H9 (cell line): Measurements from ENCODE around the gene KLF17. TPM values are rescaled to one million over a fixed set of nuclear protein-coding genes. Genes with fewer than 3 reads are reported as not detected.
A peak's percentile ranks its signal among the peaks of the same experiment; 100 is the strongest.

Experiments
- DNase-seq: peaks from one replicate; pipeline ENCODE4 v3.0.0-alpha.2; 2017
- H2AFZ ChIP-seq: one replicate; pipeline ENCODE4 v1.6.1; 2013; ENCODE audit warnings: mild to moderate bottlenecking, low read length, control low read depth, moderate library complexity
- H2AK5ac ChIP-seq: 2 replicates; pipeline ENCODE4 v1.6.1; 2013; ENCODE audit warnings: low read length, control low read depth, mixed read lengths; ENCODE audit not compliant: insufficient read length
- H2BK120ac ChIP-seq: one replicate; pipeline ENCODE4 v1.6.1; 2013; ENCODE audit warnings: low read depth, mild to moderate bottlenecking, low read length, control low read depth, inconsistent platforms; ENCODE audit not compliant: poor library complexity, severe bottlenecking
- H2BK12ac ChIP-seq: 2 replicates; pipeline ENCODE4 v1.6.1; 2013; ENCODE audit warnings: low read length, control low read depth, mixed read lengths, low read depth; ENCODE audit not compliant: insufficient read length
- H2BK15ac ChIP-seq: 2 replicates; pipeline ENCODE4 v1.6.1; 2013; ENCODE audit warnings: low read depth, low read length, control low read depth
- H2BK20ac ChIP-seq: one replicate; pipeline ENCODE4 v1.6.1; 2013; ENCODE audit warnings: low read depth, mild to moderate bottlenecking, low read length, control low read depth, inconsistent platforms; ENCODE audit not compliant: poor library complexity, severe bottlenecking
- H2BK5ac ChIP-seq: 2 replicates; pipeline ENCODE4 v1.6.1; 2013; ENCODE audit warnings: low read length, control low read depth, mixed read lengths; ENCODE audit not compliant: insufficient read length
- H3K14ac ChIP-seq: 2 replicates; pipeline ENCODE4 v1.6.1; 2013; ENCODE audit warnings: low read length, control low read depth; ENCODE audit not compliant: insufficient read depth
- H3K18ac ChIP-seq: 2 replicates; pipeline ENCODE4 v1.6.1; 2013; ENCODE audit warnings: low read depth, mild to moderate bottlenecking, mixed read lengths, low read length, control low read depth; ENCODE audit not compliant: insufficient read length
- H3K23ac ChIP-seq: 2 replicates; pipeline ENCODE4 v1.6.1; 2013; ENCODE audit warnings: low read length, control low read depth, mixed read lengths, low read depth; ENCODE audit not compliant: insufficient read length
- H3K23me2 ChIP-seq: 2 replicates; pipeline ENCODE4 v1.6.1; 2013; ENCODE audit warnings: low read depth, mild to moderate bottlenecking, mixed read lengths, low read length, control low read depth; ENCODE audit not compliant: insufficient read length, poor library complexity, severe bottlenecking
- H3K27ac ChIP-seq: 2 replicates; pipeline ENCODE4 v1.5.1; 2013; ENCODE audit warnings: low read length, control low read depth, mixed read lengths, low read depth; ENCODE audit not compliant: insufficient read length
- H3K27me3 ChIP-seq: 2 replicates; pipeline ENCODE4 v1.6.1; 2013; ENCODE audit warnings: low read length, control low read depth, inconsistent platforms; ENCODE audit not compliant: insufficient read depth
- H3K4ac ChIP-seq: 2 replicates; pipeline ENCODE4 v1.6.1; 2013; ENCODE audit warnings: low read depth, mild to moderate bottlenecking, control low read depth, inconsistent platforms, low read length, moderate library complexity
- H3K4me1 ChIP-seq: 2 replicates; pipeline ENCODE4 v1.6.1; 2013; ENCODE audit warnings: low read length, control low read depth, inconsistent platforms; ENCODE audit not compliant: insufficient read depth
- H3K4me2 ChIP-seq: 2 replicates; pipeline ENCODE4 v1.6.1; 2013; ENCODE audit warnings: low read length, control low read depth, mixed read lengths; ENCODE audit not compliant: insufficient read length, insufficient read depth
- H3K56ac ChIP-seq: 2 replicates; pipeline ENCODE4 v1.6.1; 2013; ENCODE audit warnings: low read depth, mild to moderate bottlenecking, mixed read lengths, low read length, control low read depth; ENCODE audit not compliant: insufficient read length
- H3K79me1 ChIP-seq: 2 replicates; pipeline ENCODE4 v1.6.1; 2013; ENCODE audit warnings: low read depth, mild to moderate bottlenecking, moderate library complexity, low read length, control low read depth, inconsistent platforms; ENCODE audit not compliant: insufficient read depth, poor library complexity, severe bottlenecking
- H3K79me2 ChIP-seq: 2 replicates; pipeline ENCODE4 v1.6.1; 2013; ENCODE audit warnings: low read length, control low read depth, inconsistent platforms; ENCODE audit not compliant: insufficient read depth
- H3K9ac ChIP-seq: 2 replicates; pipeline ENCODE4 v1.6.1; 2013; ENCODE audit warnings: low read length, control low read depth, mixed read lengths; ENCODE audit not compliant: insufficient read length; ENCODE audit errors: extremely low read depth
- H3K9me3 ChIP-seq: one replicate; pipeline ENCODE4 v1.6.1; 2013; ENCODE audit warnings: low read depth, low read length, inconsistent platforms; ENCODE audit not compliant: control insufficient read depth
- H3T11ph ChIP-seq: one replicate; pipeline ENCODE4 v1.6.1; 2013; ENCODE audit warnings: mild to moderate bottlenecking, low read length, control low read depth, inconsistent platforms
- H4K20me1 ChIP-seq: one replicate; pipeline ENCODE4 v1.6.1; 2013; ENCODE audit not compliant: control insufficient read depth, insufficient read length, insufficient read depth
- H4K5ac ChIP-seq: 2 replicates; pipeline ENCODE4 v1.6.1; 2013; ENCODE audit warnings: low read depth, mild to moderate bottlenecking, mixed read lengths, low read length, control low read depth; ENCODE audit not compliant: insufficient read length
- H4K8ac ChIP-seq: replicated peaks from 2 replicates; pipeline ENCODE4 v1.6.1; 2013; ENCODE audit warnings: low read length, control low read depth, mixed read lengths, low read depth; ENCODE audit not compliant: insufficient read length
- H4K91ac ChIP-seq: 2 replicates; pipeline ENCODE4 v1.6.1; 2013; ENCODE audit warnings: low read depth, mild to moderate bottlenecking, moderate library complexity, mixed read lengths, low read length, control low read depth; ENCODE audit not compliant: insufficient read length
- H3K27ac Mint-ChIP-seq, 3 experiments: 2 replicates in 2 of 3; 3 replicates in 1 of 3; pipeline ENCODE4 v1.8.0; 2020 to 2021; ENCODE audit warnings: mixed read lengths in 3 of 3, mild to moderate bottlenecking in 1 of 3, moderate library complexity in 1 of 3
- H3K27me3 Mint-ChIP-seq: 2 replicates; pipeline ENCODE4 v1.8.0; 2021; ENCODE audit warnings: low read depth, mild to moderate bottlenecking, moderate library complexity, mixed read lengths
- H3K36me3 Mint-ChIP-seq, 3 experiments: 2 replicates in 2 of 3; 3 replicates in 1 of 3; pipeline ENCODE4 v1.8.0; 2020 to 2021; ENCODE audit warnings: low read depth in 3 of 3, mixed read lengths in 3 of 3; ENCODE audit not compliant: insufficient read depth in 1 of 3
- H3K4me1 Mint-ChIP-seq, 2 experiments: 2 replicates each; pipeline ENCODE4 v1.8.0; 2020; ENCODE audit warnings: mixed read lengths in 2 of 2
- H3K4me3 Mint-ChIP-seq, 2 experiments: 2 replicates in 1 of 2; 3 replicates in 1 of 2; pipeline ENCODE4 v1.8.0; 2020 to 2021; ENCODE audit warnings: mild to moderate bottlenecking in 2 of 2, mixed read lengths in 2 of 2, moderate library complexity in 1 of 2
- H3K9me3 Mint-ChIP-seq, 2 experiments: 2 replicates in 1 of 2; 3 replicates in 1 of 2; pipeline ENCODE4 v1.8.0; 2020; ENCODE audit warnings: mild to moderate bottlenecking in 2 of 2, mixed read lengths in 2 of 2, moderate library complexity in 1 of 2
- WGBS: extraction: QIAGEN DNeasy Blood & Tissue Kit; methylation state at CpG from one replicate; pipeline ENCODE4 v1.1.7; 2013; ENCODE audit warnings: missing lambda C conversion rate, low lambda C conversion rate, mixed read lengths; ENCODE audit not compliant: insufficient read length; ENCODE audit errors: extremely low coverage; 5-methylcytosine and 5-hydroxymethylcytosine counted together
- total RNA-seq: library from RNA; stranded (reverse); gene quantifications from 2 replicates; pipeline ENCODE4 v1.2.1, GENCODE V29; 2021
- TF ChIP-seq, protein P1 (sequence below): fragments of 200-600 bp; sonication (generic); conservative IDR thresholded peaks from 3 replicates; pipeline ENCODE4 v1.8.0; 2021; ENCODE audit warnings: antibody characterized with exemption, mild to moderate bottlenecking

Gene KLF17
- total RNA-seq, 1 experiment from 2014 or later: 0.09 TPM

DNA sequence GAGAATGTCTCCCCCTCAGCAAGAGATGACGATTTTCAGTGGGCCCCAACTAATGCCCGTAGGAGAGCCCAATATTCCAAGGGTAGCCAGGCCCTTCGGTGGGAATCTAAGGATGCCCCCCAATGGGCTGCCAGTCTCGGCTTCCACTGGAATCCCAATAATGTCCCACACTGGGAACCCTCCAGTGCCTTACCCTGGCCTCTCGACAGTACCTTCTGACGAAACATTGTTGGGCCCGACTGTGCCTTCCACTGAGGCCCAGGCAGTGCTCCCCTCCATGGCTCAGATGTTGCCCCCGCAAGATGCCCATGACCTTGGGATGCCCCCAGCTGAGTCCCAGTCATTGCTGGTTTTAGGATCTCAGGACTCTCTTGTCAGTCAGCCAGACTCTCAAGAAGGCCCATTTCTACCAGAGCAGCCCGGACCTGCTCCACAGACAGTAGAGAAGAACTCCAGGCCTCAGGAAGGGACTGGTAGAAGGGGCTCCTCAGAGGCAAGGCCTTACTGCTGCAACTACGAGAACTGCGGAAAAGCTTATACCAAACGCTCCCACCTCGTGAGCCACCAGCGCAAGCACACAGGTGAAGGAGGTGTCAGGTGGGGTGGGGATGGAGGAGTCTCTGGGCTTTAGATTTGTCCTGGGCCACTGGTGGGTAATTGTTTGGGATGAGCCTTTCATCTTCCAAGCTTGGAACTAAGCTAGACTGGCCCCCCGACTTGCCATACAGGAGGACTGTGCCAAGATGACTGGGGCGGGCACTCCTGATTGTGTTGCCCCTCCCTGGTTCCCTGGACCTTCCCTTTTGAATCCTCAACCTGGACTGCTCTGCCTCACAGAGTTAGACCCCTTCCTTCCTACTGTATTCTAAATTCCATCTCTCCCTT, 11.2 kb downstream of the KLF17 start:
- Histone ChIP-seq H3K27me3 (no peaks in the 10 kb centered on the region), H3K56ac (no peak overlapping the region), H3K18ac (no peak overlapping the region), H3K23ac (no peak overlapping the region), H4K20me1 (no peaks in the 10 kb centered on the region), H2BK15ac (no peak overlapping the region), H3K27ac (no peak overlapping the region), H3K79me2 (no peaks in the 10 kb centered on the region), H2BK20ac (no peak overlapping the region), H3K4me2 (no peak overlapping the region), H2BK5ac (no peak overlapping the region), H2AFZ (no peak overlapping the region), H3T11ph (no peak overlapping the region), H3K9me3 (no peaks in the 10 kb centered on the region), H3K4me1 (no peaks in the 10 kb centered on the region), H2BK120ac (no peak overlapping the region), H3K9ac (no peak overlapping the region), H3K23me2 (no peaks in the 10 kb centered on the region), H3K14ac (no peak overlapping the region), H4K5ac (no peak overlapping the region), H2AK5ac (no peak overlapping the region), H2BK12ac (no peak overlapping the region), H3K79me1 (no peaks in the 10 kb centered on the region), H3K4ac (no peak overlapping the region), H4K91ac (no peak overlapping the region), H4K8ac (no peak overlapping the region)
- no peaks in the 10 kb centered on the region; a peak in 1 of 5 replicates for H3K9me3 Mint-ChIP-seq
- H3K4me3 Mint-ChIP-seq: no peak overlapping the region
- H3K27ac Mint-ChIP-seq: 0 out of 7 replicates have a peak overlapping the region, but pooled peaks of 1 of the 3 experiments have one; percentile 46
- DNase-seq: no peak
- H3K4me1 Mint-ChIP-seq: no peaks in the 10 kb centered on the region
- no peaks in the 10 kb centered on the region; a peak in 1 of 7 replicates for H3K36me3 Mint-ChIP-seq
- no CpG with 5 or more reads among the region's 16 CpGs for WGBS
- TF ChIP-seq, protein P1, sequence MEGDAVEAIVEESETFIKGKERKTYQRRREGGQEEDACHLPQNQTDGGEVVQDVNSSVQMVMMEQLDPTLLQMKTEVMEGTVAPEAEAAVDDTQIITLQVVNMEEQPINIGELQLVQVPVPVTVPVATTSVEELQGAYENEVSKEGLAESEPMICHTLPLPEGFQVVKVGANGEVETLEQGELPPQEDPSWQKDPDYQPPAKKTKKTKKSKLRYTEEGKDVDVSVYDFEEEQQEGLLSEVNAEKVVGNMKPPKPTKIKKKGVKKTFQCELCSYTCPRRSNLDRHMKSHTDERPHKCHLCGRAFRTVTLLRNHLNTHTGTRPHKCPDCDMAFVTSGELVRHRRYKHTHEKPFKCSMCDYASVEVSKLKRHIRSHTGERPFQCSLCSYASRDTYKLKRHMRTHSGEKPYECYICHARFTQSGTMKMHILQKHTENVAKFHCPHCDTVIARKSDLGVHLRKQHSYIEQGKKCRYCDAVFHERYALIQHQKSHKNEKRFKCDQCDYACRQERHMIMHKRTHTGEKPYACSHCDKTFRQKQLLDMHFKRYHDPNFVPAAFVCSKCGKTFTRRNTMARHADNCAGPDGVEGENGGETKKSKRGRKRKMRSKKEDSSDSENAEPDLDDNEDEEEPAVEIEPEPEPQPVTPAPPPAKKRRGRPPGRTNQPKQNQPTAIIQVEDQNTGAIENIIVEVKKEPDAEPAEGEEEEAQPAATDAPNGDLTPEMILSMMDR: no peak
- H3K27me3 Mint-ChIP-seq: peaks cover 12% of the 10 kb centered on the region
